NCI-H226 (cell line): Measurements from ENCODE around the gene LGALS9B.
"Not testable (repeated sequence)": the region's sequence is repeated elsewhere in the genome, so short reads cannot be mapped to it uniquely, and the experiment has no call there.

Experiments used
- DNase-seq: peaks from one replicate; pipeline ENCODE4 v3.0.0-alpha.2; 2015

LGALS9B gene

GRCh38 chr17:20466553-20466952 lies 786 bp downstream of the LGALS9B start:
- DNase-seq: not testable (repeated sequence)

GRCh38 chr17:20465535-20465934 lies 1.8 kb downstream of the LGALS9B start:
- not testable (repeated sequence) for DNase-seq

GRCh38 chr17:20464854-20465414 lies 2.4 kb downstream of the LGALS9B start:
- not testable (repeated sequence) for DNase-seq

GRCh38 chr17:20462158-20462557 lies 5.2 kb downstream of the LGALS9B start:
- not testable (repeated sequence) for DNase-seq

- DNase-seq: not testable (repeated sequence)
Measured at GRCh38 chr17:20457848-20458381, 9.4 kb downstream of the LGALS9B start.

GRCh38 chr17:20455106-20455505 lies 12.2 kb downstream of the LGALS9B start:
- not testable (repeated sequence) for DNase-seq

GRCh38 chr17:20453820-20454434 lies 13.4 kb downstream of the LGALS9B start:
- not testable (repeated sequence) for DNase-seq

- DNase-seq: not testable (repeated sequence)
Measured at GRCh38 chr17:20450852-20451251, 16.5 kb downstream of the LGALS9B start.

GRCh38 chr17:20447534-20448321 lies 19.6 kb downstream of the LGALS9B start:
- DNase-seq: not testable (repeated sequence)

GRCh38 chr17:20446895-20447294 lies 20.4 kb downstream of the LGALS9B start:
- not testable (repeated sequence) for DNase-seq

- not testable (repeated sequence) for DNase-seq
Measured at GRCh38 chr17:20444581-20445236, 22.6 kb downstream of the LGALS9B start.

GRCh38 chr17:20444173-20444572 lies 23.2 kb downstream of the LGALS9B start:
- not testable (repeated sequence) for DNase-seq

GRCh38 chr17:20443632-20444031 lies 23.7 kb downstream of the LGALS9B start:
- DNase-seq: not testable (repeated sequence)

- DNase-seq: not testable (repeated sequence)
Measured at GRCh38 chr17:20440665-20441064, 26.7 kb downstream of the LGALS9B start.

GRCh38 chr17:20435166-20435565 lies 32.2 kb downstream of the LGALS9B start:
- DNase-seq: not testable (repeated sequence)

GRCh38 chr17:20433382-20433781 lies 34.0 kb downstream of the LGALS9B start:
- DNase-seq: not testable (repeated sequence)

GRCh38 chr17:20427264-20427663 lies 40.1 kb downstream of the LGALS9B start:
- DNase-seq: not testable (repeated sequence)

- DNase-seq: not testable (repeated sequence)
Measured at GRCh38 chr17:20422826-20423225, 44.5 kb downstream of the LGALS9B start.

GRCh38 chr17:20418838-20419237 lies 48.5 kb downstream of the LGALS9B start:
- DNase-seq: not testable (repeated sequence)

- DNase-seq: not testable (repeated sequence)
Measured at GRCh38 chr17:20417492-20418080, 49.8 kb downstream of the LGALS9B start.

- DNase-seq: not testable (repeated sequence)
Measured at GRCh38 chr17:20416381-20416911, 50.9 kb downstream of the LGALS9B start.

- DNase-seq: not testable (repeated sequence)
Measured at GRCh38 chr17:20415479-20415878, 51.9 kb downstream of the LGALS9B start.
